Measurements from ENCODE around the gene CCNB1.

DNA sequence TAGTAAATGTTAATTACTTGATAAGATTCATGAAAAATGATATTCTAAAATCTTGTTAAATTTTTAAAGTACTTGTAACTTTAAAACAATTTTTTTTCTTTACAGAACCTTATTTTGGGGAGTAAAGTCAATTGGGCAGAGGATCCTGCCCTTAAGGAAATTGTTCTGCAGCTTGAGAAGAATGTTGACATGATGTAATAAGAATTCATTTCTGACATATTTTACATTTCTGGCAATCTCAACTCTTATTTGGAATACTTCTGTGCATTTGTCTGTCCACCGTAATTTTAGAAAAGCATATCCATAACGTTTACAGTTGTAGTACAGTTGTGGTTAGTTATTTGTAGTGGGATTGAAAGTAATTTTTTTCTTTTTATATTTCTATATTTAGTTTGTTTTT lies 42.7 kb downstream of the CCNB1 start:
- TF ChIP-seq POLR2A (IDR thresholded peaks at IDR 0.05; ENCODE audit: low read depth, low read length) (no peak), POLR2AphosphoS5 (IDR thresholded peaks at IDR 0.05; ENCODE audit: low read depth, low read length) (no peak)

Measured in GM12892 (cell line).